Mesenteric fat pad (tissue), 1 donor: ENCODE data around the gene METTL1. TPM values are rescaled to one million over a fixed set of nuclear protein-coding genes. Genes with fewer than 3 reads are reported as not detected.

Experiments used
- DNase-seq: peaks from one replicate; pipeline ENCODE4 v3.0.0-alpha.2; 2020; ENCODE audit warnings: low spot score
- total RNA-seq: library from RNA; stranded (reverse); fragmentation: NEBNext Ultra II Directional; extraction: Animal tissue kit (Norgen Biotek cat#: 25700); gene quantifications from one replicate; pipeline ENCODE4 v1.2.1, GENCODE V29; 2021
- donor health status: DM: yes; HTN: yes; CAD: no.

The METTL1 gene
- total RNA-seq, 1 donor from 2014 or later = 32.8 TPM

- DNase-seq = no peak
Observed at GRCh38 chr12:57755194-57755453, 16.8 kb downstream of the METTL1 start.

DNA sequence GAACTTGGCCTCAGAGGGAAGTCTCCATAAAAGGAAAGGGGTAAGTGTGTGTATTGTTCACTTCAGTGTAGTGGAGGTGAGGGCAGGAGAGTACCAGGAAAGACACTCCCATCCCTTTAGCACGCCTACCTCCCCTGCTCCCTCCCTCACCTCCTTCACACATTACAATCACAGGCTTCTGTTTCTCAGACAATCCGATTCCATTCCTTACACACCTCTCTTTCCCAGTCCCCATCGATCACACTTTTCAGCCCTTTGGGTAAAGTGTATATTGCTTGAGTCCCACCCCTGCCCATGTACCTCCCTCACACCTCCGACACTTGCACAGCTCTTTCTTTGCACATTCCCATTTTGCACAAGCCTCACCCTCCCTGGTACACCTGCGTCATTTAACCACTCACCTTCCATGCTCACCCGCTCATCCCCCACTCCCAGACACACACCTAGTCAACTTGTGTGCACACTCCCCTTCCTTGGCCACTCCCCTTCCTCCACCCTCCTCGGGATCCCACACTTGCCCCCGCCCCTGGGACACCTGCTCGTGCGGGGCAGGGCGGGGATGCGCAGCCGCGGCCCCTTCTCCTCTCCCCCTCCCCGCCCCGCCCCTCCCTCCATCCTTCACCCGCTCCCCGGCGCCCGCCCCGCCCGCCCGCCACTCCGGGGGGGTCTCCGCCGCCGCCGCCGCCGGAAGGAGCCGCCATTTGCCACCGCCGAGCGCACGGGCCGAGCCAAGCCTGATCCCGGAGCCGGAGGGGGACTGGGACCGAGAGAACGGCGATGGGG is 17.3 kb downstream of the METTL1 start, which contains the start of gene MARCHF9:
Gene MARCHF9 (plus strand): TSS at position 693 of the 783 bp plus-strand sequence. CDS start 426 bp downstream, outside the sequence.
- DNase-seq = no peak

DNA sequence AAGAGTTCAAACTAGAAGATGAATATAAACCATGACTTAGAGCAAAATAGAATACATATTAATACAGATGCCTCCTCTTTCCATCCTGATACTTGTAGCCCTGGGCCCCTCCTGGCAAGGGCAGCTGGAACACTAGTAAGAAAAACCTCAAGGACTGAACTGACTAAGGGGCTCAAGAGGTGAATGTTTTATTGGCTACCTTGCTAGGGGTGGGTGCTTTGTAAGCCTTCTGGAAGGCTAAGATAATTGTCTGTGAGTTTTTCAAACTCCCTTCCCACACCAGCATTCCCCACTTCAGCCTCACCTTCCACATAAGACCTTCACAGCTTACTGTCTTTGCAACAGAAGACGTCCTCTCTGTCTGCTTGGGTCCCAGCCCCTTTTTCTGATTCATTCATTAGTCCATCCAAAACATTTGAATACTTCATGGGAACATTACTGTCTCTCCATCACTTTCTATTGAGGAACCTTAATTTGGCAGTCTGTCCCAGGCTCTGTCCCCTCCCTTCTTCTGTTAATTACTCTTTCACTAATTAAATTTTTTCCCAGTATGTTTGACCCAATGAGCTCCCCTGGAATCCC is 18.1 kb downstream of the METTL1 start:
- DNase-seq = no peak

- no peak for DNase-seq
Observed at GRCh38 chr12:57752668-57753000, 19.3 kb downstream of the METTL1 start.

DNA sequence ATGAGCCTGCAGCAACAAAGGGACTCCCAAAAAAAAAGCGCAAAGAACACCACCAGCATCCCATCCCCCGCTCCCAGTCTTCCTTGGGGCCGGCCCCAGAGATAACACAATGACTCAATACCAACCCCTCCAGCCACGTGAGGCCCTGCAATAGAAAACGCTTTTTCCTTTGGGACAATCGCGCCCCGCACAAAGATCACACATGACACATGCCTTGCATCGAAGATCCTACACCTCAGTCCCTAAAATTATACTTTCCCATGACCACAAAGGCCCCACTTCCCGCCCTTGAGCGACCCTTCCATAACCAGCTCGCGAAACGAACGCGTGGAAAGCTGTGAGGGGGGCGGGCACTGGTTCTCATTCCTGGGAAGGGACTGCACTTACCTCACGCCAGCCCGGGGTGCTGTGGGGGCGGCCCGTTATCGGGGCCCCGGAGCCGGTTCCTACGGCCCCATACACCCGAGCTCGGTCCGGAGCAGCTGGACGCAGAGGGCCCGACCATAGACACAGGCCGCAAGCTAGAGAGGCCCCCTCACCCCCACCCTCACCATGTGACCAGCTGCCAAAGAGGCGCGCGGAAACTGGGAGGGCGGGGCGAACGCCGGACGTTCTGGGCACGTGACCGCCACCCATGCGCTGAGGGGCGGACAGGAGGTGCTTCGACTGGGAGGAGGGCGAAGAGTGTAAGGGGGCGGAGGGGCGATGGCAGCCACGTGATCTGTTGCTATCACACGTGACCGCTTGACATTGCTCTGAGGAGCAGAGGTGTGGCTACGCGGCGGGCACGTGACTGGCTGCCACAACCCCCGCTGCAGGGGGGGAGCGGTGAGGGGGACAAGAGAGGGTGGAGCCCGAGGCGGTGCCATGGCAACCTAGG is 19.9 kb downstream of the METTL1 start, which contains the start of gene CDK4:
Gene CDK4 (minus strand): TSS at position 523 of the 880 bp plus-strand sequence. CDS start 593 bp downstream, outside the sequence.
- peak; percentile 99 for DNase-seq

DNA sequence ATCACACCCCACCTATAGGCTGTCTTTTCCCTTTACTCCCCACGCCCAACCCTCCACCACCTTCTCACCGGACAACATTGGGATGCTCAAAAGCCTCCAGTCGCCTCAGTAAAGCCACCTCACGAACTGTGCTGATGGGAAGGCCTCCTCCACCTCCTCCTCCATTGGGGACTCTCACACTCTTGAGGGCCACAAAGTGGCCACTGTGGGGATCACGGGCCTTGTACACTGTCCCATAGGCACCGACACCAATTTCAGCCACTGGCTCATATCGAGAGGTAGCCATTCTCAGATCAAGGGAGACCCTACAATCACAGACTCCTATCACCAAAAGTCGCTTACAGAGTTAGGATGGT is 20.5 kb downstream of the METTL1 start:
- DNase-seq = no peak

DNA sequence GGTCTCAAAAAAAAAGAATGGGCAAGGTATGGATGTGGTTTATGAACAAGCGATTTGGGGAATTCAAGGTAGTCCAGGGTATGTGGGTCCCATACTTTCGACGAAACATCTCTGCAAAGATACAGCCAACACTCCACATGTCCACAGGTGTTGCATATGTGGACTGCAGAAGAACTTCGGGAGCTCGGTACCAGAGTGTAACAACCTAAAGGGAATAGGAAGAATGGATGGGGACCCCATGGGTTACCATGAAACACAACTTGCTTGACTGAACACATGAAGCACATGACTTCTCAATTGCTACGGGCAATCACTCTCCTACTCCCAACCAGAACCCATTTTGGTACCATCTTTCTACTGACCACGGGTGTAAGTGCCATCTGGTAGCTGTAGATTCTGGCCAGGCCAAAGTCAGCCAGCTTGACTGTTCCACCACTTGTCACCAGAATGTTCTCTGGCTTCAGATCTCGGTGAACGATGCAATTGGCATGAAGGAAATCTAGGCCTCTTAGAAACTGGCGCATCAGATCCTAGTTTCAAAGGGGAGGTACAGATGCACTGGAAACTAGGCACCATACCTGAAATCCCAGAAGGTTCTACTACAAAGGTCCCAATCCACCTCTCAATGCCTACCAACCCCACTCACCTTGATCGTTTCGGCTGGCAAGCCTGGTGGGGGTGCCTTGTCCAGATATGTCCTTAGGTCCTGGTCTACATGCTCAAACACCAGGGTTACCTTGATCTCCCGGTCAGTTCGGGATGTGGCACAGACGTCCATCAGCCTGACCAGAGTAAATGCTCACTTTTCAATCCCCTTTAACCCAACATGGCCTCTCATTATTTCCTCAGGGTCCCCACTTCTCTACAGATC is 21.1 kb downstream of the METTL1 start:
- no peak for DNase-seq

DNA sequence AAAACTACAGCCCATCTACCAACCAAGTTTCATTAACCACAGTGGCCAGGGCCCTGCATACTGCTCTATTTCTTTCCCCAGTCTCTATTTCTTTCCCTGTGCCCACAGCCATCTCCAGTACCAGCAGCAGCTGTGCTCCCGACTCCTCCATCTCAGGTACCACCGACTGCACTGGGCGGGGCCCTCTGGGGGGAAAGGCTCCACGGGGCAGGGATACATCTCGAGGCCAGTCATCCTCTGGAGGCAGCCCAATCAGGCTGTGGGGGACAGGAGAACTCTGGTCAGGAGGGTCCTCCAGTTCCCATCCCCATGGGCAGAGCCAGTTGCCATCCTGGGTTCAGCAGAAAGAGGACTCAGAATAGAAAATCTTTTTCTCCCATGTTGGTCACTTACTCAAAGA is 22.8 kb downstream of the METTL1 start:
- DNase-seq = no peak

DNA sequence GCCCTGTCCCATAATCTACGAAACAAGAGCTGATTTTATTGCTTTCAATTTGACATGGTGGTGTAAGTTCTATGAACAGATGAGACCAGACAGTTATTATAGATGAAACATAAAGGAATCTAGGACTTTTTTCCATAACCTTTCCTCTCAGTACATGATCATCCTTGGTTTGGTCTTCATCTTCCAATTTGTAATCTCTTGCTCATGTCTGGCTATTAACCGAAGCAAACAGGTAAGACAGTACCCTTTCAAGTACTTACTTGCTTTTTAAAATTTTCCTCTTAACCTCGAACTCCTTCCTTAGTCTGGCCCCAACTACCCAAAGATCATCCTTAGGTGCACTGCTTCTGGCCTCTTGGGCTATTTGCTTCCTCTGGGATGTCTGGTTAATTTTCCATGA is 25.9 kb downstream of the METTL1 start:
- DNase-seq = no peak

DNA sequence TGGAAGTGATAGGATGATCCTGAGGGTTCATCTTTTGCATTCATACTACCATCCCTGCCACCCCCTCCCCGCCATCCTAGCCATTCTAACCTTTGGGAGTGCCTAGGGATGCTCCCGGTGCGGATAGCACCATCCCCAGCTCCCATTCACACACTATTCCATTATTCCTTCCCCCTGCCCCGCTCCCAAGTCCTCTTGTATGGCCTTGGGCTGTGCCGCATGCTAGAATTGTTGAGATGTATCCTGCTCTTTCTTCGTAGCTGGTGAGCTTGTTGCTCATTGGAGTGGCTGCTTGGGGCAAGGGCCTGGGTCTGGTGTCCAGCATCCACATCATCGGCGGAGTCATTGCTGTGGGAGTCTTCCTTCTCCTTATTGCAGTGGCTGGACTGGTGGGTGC is 26.4 kb downstream of the METTL1 start:
- no peak for DNase-seq

- peak; percentile 96 for DNase-seq
Observed at GRCh38 chr12:57744777-57745484, 27.0 kb downstream of the METTL1 start, which contains the start of gene TSPAN31. TSPAN31 (plus strand) TSS chr12:57745039; CDS start chr12:57745155, 116 bp downstream.

- DNase-seq = no peak
Observed at GRCh38 chr12:57744194-57744776, 27.6 kb downstream of the METTL1 start.

DNA sequence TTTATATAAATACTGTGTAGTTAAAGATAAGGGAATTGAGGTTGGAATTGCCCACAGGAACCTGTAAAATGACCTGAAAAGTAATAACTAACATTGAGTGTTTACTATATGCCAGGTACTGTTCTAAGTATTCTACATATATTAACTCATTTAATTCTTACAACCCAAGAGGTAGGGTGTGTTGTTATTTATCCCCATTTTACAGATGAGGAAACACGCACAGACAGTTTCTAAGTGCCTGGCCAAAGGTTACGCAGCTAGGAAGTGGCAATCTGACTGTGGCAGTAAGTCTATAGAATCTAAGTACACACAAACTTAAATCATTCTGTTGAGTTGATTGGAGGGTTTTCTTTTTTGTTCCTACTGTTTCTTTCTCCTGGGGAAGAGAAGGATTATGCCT is 28.1 kb downstream of the METTL1 start:
- no peak for DNase-seq

- DNase-seq = no peak
Observed at GRCh38 chr12:57741844-57742738, 29.8 kb downstream of the METTL1 start.

DNA sequence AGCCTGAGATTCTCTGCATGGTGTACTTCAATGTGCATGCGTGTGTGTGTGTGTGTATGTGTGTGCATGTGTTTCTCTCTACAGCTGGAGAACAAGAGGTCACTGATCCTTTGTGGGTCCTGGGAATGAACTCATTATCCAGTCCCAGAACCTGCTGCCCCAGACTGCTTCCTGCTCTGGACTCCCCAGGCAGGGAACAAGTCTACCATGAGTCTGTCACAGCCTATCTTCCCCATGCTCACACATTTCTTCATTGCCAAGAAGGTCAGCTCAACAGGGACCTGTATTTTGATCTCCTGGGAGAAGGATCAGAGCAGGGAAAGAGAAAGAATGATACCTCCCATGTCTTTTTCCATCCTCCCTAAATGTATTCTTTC is 30.5 kb downstream of the METTL1 start:
- DNase-seq = no peak

DNA sequence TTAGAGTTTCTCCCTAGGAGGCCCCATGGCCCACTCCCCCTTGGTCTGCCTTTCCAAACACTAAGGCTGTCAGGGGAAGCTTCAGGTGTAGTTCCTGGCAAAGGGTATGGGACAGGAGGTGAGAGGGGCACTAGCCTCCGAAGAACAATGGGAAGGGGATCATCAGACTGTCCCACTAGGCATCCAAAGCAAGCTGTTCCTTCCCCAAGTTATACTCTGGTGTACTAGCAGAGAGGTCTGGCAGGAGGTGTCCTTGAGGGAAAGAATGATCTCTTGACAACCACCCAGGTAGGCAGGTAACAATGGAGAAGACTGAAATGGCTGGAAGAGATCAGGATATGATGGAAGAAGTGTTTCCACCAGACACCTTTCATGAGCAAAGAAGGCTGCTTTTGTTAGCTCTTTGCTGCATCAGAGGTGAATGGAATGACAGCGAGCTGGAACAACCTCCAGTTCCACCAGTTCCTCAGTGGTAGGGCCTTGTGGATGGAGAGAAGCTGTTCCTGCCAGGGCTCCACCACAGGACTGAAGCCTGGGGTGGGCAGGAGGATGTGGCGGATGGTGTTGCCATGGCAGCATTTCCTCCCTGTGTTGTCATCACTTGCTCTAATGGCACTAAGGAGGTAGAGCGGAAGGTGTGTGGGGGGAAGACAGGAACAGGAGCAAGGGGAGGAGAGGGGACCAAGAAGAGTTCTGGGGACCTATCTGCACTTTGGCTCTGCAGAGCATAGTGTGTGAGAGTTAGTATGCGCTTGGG is 31.1 kb downstream of the METTL1 start:
- no peak for DNase-seq

- no peak for DNase-seq
Observed at GRCh38 chr12:57739914-57740538, 31.9 kb downstream of the METTL1 start.

DNA sequence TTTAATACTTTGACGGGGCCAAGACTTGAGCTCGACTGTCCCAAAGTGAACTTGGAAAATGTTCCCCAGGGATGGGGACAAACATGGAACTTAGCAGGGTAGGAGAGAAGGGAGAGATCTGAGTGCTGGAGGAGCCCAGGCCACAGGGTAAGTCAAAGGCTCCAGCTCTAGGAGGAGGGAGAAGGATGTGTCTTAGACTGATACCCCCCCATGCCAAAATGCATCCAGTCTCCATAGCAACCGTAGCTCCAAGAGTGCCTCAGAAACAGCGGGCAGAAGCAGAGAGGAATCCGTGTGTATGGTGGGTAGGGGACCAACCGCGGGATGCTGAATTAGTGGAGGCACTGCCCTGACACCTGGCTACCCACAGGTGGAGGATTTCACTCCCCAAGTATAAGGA is 32.5 kb downstream of the METTL1 start:
- no peak for DNase-seq
